NT2/D1 (cell line): ENCODE data around the gene RNF223.

Source experiments
- SUZ12 ChIP-seq: IDR thresholded peaks from 2 replicates; pipeline ENCODE4 v1.6.1; 2011; ENCODE audit not compliant: insufficient read length, insufficient read depth; ENCODE audit errors: extremely low read depth
- YY1 ChIP-seq: IDR thresholded peaks from 2 replicates; pipeline ENCODE4 v1.6.1; 2011; ENCODE audit not compliant: insufficient read length, insufficient read depth
- ZNF274 ChIP-seq: IDR thresholded peaks from 2 replicates; pipeline ENCODE4 v1.6.1; 2011; ENCODE audit warnings: mild to moderate bottlenecking, low read depth, low read length

DNA sequence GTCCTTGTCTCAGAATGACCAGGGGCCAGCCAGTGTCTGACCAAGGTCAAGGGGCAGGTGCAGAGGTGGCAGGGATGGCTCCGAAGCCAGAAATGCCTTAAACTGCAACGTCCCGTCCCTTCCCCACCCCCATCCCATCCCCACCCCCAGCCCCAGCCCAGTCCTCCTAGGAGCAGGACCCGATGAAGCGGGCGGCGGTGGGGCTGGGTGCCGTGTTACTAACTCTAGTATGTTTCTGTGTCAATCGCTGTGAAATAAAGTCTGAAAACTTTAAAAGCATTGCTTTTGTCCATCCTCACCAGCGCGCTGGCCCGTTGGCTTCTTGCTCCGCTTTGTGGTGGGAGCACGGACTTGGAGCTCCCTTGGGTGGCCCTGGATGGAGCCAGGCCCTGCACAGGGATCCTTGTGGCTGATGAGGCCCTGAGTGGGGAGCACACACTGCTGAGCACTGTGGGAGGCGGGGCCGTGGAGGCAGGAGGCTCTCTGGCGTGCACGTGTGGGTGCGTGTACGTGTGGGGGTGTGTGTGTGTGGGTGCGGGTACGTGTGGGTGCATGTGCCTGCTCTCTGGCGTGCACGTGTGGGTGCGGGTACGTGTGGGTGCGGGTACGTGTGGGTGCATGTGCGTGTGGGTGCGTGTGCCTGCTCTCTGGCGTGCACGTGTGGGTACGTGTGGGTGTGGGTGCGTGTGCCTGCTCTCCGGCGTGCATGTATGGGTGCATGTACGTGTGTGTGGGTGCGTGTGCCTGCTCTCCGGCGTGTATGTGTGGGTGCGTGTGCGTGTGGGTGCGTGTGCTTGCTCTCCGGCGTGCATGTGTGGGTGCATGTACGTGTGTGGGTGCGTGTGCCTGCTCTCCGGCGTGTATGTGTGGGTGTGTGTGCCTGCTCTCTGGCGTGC lies 18.0 kb downstream of the RNF223 start:
- TF ChIP-seq YY1 (no peak), SUZ12 (no peak), ZNF274 (no peak)
